ENCODE results near the gene CAV1. TPM values are rescaled to one million over a fixed set of nuclear protein-coding genes. Genes with fewer than 3 reads are reported as not detected.

The CAV1 gene
- total RNA-seq, 2 experiments from 2014 or later, result not detected

DNA sequence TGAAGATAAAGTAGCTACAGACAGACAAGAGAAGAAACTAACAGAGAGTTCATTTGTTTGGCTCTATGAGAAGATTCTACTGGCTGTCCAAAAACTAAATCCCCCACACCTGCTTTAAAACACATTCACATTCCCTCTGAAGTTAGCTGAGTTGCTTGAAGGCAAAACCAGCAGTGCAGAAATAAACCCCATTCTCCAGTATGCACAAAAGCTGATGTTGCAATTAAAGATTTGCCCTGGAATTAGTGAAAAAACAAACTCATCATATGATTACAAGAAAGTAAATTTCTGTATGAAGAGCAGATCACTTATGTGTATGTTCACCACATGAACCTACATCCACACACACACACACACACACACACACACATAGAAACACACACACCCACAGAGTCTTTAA is 9.3 kb upstream of the CAV1 start:
- Mint-ChIP-seq H3K4me3 (no peak overlapping the region), H3K27ac (no peak overlapping the region), H3K27me3 (peaks cover 55% of the 10 kb centered on the region), H3K36me3 (ENCODE audit: low read depth) (no peaks in the 10 kb centered on the region), H3K9me3 (no peaks in the 10 kb centered on the region), H3K4me1 (ENCODE audit: low read depth) (peaks cover 16% of the 10 kb centered on the region)
- ChIA-PET CTCF (no interaction called here), POLR2A (no interaction called here)
- no peak for TF ChIP-seq CTCF (IDR thresholded peaks at IDR 0.05)
- DNase-seq, result no peak
- H3K27ac ChIP-seq (ENCODE audit: low read depth in 1 of 2, low read length in 2 of 2), result no peak overlapping the region
- intact Hi-C loops (cut with DNase I, micrococcal nuclease), result no loop called here
- no peaks in the 10 kb centered on the region for H3K36me3 ChIP-seq (ENCODE audit: insufficient read depth, low read length)
- no peaks in the 10 kb centered on the region for H3K9me3 ChIP-seq (ENCODE audit: control insufficient read depth in 1 of 2, insufficient read depth in 1 of 2, low read length in 2 of 2)
- no peak for ATAC-seq (ENCODE audit: poor library complexity)
- H3K4me3 ChIP-seq (ENCODE audit: low read length), result no peak overlapping the region
- H3K27me3 ChIP-seq (ENCODE audit: control insufficient read depth in 1 of 2, insufficient read depth in 2 of 2, low read length in 2 of 2), result peaks cover 3 to 17% of the 10 kb centered on the region in 2 experiments
- H3K4me1 ChIP-seq (ENCODE audit: insufficient read depth, low read length), result peaks cover 4% of the 10 kb centered on the region

DNA sequence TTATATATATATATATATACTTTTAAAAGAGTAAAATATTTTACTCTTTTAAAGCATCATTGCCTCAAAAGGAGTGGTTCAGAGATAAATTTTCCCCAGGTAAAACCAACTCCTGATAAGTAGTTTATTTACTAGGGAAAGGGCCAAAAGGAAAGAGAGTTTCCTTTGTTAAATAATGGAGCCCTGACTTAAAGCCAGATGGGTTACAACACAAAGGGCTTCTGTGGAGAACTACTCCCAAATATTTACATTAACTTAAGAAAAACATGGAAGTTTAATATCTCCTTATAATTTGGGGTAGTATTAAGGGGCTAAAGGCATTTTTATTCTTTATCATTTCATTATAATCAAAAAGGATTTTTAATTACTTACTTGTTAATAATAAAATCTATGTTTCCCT is 8.5 kb upstream of the CAV1 start:
- Histone ChIP-seq H3K27ac (ENCODE audit: low read depth in 1 of 2, low read length in 2 of 2) (no peak overlapping the region), H3K4me1 (ENCODE audit: insufficient read depth, low read length) (peaks cover 4% of the 10 kb centered on the region), H3K36me3 (ENCODE audit: insufficient read depth, low read length) (no peaks in the 10 kb centered on the region), H3K27me3 (ENCODE audit: control insufficient read depth in 1 of 2, insufficient read depth in 2 of 2, low read length in 2 of 2) (peaks cover 3 to 17% of the 10 kb centered on the region in 2 experiments), H3K9me3 (ENCODE audit: control insufficient read depth in 1 of 2, insufficient read depth in 1 of 2, low read length in 2 of 2) (no peaks in the 10 kb centered on the region), H3K4me3 (ENCODE audit: low read length) (no peak overlapping the region)
- no peaks in the 10 kb centered on the region for H3K36me3 Mint-ChIP-seq (ENCODE audit: low read depth)
- POLR2A ChIA-PET, result no interaction called here
- DNase-seq, result no peak
- ATAC-seq (ENCODE audit: poor library complexity), result no peak
- H3K4me3 Mint-ChIP-seq, result no peak overlapping the region
- peaks cover 62% of the 10 kb centered on the region for H3K27me3 Mint-ChIP-seq
- no peak overlapping the region for H3K27ac Mint-ChIP-seq
- TF ChIP-seq CTCF (IDR thresholded peaks at IDR 0.05), result no peak
- H3K4me1 Mint-ChIP-seq (ENCODE audit: low read depth), result peaks cover 14% of the 10 kb centered on the region
- H3K9me3 Mint-ChIP-seq, result no peaks in the 10 kb centered on the region
- CTCF ChIA-PET, result interaction anchor here (0.9 kb wide), 1 partner anchor 10 kb away, joined by 3 read pairs; no protein-coding TSS in a partner anchor
- intact Hi-C loops (cut with DNase I, micrococcal nuclease), result no loop called here

DNA sequence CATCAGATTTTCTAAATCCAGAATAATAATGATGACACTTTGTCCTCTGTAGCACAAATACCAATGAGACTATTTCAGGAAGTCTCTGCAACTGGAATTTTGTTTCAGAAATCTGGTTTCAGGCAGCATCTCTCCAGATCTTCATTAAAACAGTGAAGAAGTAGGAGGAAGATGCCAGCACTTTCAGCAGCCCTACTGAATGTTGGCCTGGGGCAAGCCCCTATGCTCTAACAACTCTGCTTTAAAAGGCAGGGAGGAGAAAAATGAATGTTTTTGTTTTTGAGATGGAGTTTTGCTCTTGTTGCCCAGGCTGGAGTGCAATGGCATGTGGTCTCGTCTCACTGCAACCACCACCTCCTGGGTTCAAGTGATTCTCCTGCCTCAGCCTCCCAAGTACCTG is 7.2 kb upstream of the CAV1 start:
- ATAC-seq (ENCODE audit: poor library complexity), result no peak
- peaks cover 64% of the 10 kb centered on the region for H3K27me3 Mint-ChIP-seq
- no peaks in the 10 kb centered on the region for H3K9me3 Mint-ChIP-seq
- no peak overlapping the region for H3K4me3 ChIP-seq (ENCODE audit: low read length)
- H3K36me3 ChIP-seq (ENCODE audit: insufficient read depth, low read length), result no peaks in the 10 kb centered on the region
- TF ChIP-seq CTCF (IDR thresholded peaks at IDR 0.05), result no peak
- CTCF ChIA-PET, result no interaction called here
- POLR2A ChIA-PET, result no interaction called here
- no peaks in the 10 kb centered on the region for H3K9me3 ChIP-seq (ENCODE audit: control insufficient read depth in 1 of 2, insufficient read depth in 1 of 2, low read length in 2 of 2)
- intact Hi-C loops (cut with DNase I, micrococcal nuclease), result no loop called here
- H3K4me1 ChIP-seq (ENCODE audit: insufficient read depth, low read length), result peaks cover 2% of the 10 kb centered on the region
- no peak overlapping the region for H3K4me3 Mint-ChIP-seq
- H3K27ac Mint-ChIP-seq, result no peak overlapping the region
- no peaks in the 10 kb centered on the region for H3K36me3 Mint-ChIP-seq (ENCODE audit: low read depth)
- H3K27me3 ChIP-seq (ENCODE audit: control insufficient read depth in 1 of 2, insufficient read depth in 2 of 2, low read length in 2 of 2), result peaks cover 6 to 30% of the 10 kb centered on the region in 2 experiments
- DNase-seq, result no peak
- H3K4me1 Mint-ChIP-seq (ENCODE audit: low read depth), result peaks cover under 1% of the 10 kb centered on the region
- no peak overlapping the region for H3K27ac ChIP-seq (ENCODE audit: low read depth in 1 of 2, low read length in 2 of 2)

Data from CD4-positive, alpha-beta T cell (primary cell).